GM23338 (cell line): ENCODE measurements around the gene CYP19A1. TPM values are rescaled to one million over a fixed set of nuclear protein-coding genes. Genes with fewer than 3 reads are reported as not detected.

ENCODE experiments used
- ATAC-seq: fragments of 200-7000 bp; cut with Tn5 transposase; 3 replicates; pipeline ENCODE4 v1.9.1; 2020
- DNase-seq: peaks from one replicate; pipeline ENCODE4 v3.0.0-alpha.2; 2015; ENCODE audit warnings: low spot score
- H2AFZ ChIP-seq: fragments of 200-600 bp; sonication (generic); 2 replicates; pipeline ENCODE4 v1.8.0; 2016; ENCODE audit warnings: antibody characterized with exemption, mild to moderate bottlenecking, moderate library complexity
- H3F3A ChIP-seq: fragments of 200-600 bp; sonication (generic); replicated peaks from 2 replicates; pipeline ENCODE4 v1.8.0; 2017; ENCODE audit warnings: antibody characterized with exemption, mixed run types, low read depth
- H3K27ac ChIP-seq: fragments of 200-600 bp; sonication (generic); 2 replicates; pipeline ENCODE4 v1.6.1; 2016; ENCODE audit warnings: low read depth
- H3K27me3 ChIP-seq: fragments of 200-600 bp; sonication (generic); 2 replicates; pipeline ENCODE4 v1.8.0; 2016; ENCODE audit warnings: mild to moderate bottlenecking, mixed run types, moderate library complexity; ENCODE audit not compliant: insufficient read depth
- H3K36me3 ChIP-seq: fragments of 200-600 bp; sonication (generic); 2 replicates; pipeline ENCODE4 v1.8.0; 2016; ENCODE audit warnings: mild to moderate bottlenecking; ENCODE audit not compliant: insufficient read depth
- H3K4me1 ChIP-seq: fragments of 200-600 bp; sonication (generic); 2 replicates; pipeline ENCODE4 v1.8.0; 2016; ENCODE audit warnings: mild to moderate bottlenecking, moderate library complexity; ENCODE audit not compliant: insufficient read depth
- H3K4me2 ChIP-seq: fragments of 200-600 bp; sonication (generic); 2 replicates; pipeline ENCODE4 v1.7.1; 2017; ENCODE audit warnings: mixed run types
- H3K4me3 ChIP-seq: fragments of 200-600 bp; sonication (generic); 2 replicates; pipeline ENCODE4 v1.6.1; 2016; ENCODE audit warnings: mixed run types
- H3K79me2 ChIP-seq: fragments of 200-600 bp; sonication (generic); replicated peaks from 2 replicates; pipeline ENCODE4 v1.8.0; 2017; ENCODE audit warnings: mild to moderate bottlenecking; ENCODE audit not compliant: insufficient read depth
- H3K9me2 ChIP-seq: fragments of 200-600 bp; sonication (generic); 2 replicates; pipeline ENCODE4 v1.8.0; 2017; ENCODE audit not compliant: insufficient read depth
- H4K20me1 ChIP-seq: fragments of 200-600 bp; sonication (generic); replicated peaks from 2 replicates; pipeline ENCODE4 v1.8.0; 2017; ENCODE audit warnings: mild to moderate bottlenecking; ENCODE audit not compliant: insufficient read depth
- H3K27ac Mint-ChIP-seq: 2 replicates; pipeline ENCODE4 v1.8.0; 2020; ENCODE audit warnings: inconsistent platforms, mild to moderate bottlenecking, moderate library complexity, mixed read lengths
- H3K27me3 Mint-ChIP-seq: 3 replicates; pipeline ENCODE4 v1.8.0; 2022; ENCODE audit warnings: low read depth, mild to moderate bottlenecking, moderate library complexity, mixed read lengths, inconsistent platforms; ENCODE audit not compliant: insufficient read depth, poor library complexity
- H3K36me3 Mint-ChIP-seq: 3 replicates; pipeline ENCODE4 v1.8.0; 2021; ENCODE audit warnings: low read depth, mild to moderate bottlenecking, inconsistent platforms, moderate library complexity, mixed read lengths
- H3K4me1 Mint-ChIP-seq: 3 replicates; pipeline ENCODE4 v1.8.0; 2020; ENCODE audit warnings: mild to moderate bottlenecking, inconsistent platforms, mixed read lengths
- H3K4me3 Mint-ChIP-seq: 3 replicates; pipeline ENCODE4 v1.8.0; 2021; ENCODE audit warnings: moderate library complexity, mild to moderate bottlenecking, inconsistent platforms, mixed read lengths
- H3K9me3 Mint-ChIP-seq: 3 replicates; pipeline ENCODE4 v1.8.0; 2020; ENCODE audit warnings: moderate library complexity, mild to moderate bottlenecking, inconsistent platforms, mixed read lengths
- ETS1 ChIP-seq: IDR thresholded peaks from 2 replicates; pipeline ENCODE4 v1.6.1; 2016; ENCODE audit warnings: antibody characterized with exemption
- EZH2phosphoT487 ChIP-seq: fragments of 200-600 bp; sonication (generic); IDR thresholded peaks from one replicate; pipeline ENCODE4 v1.8.1; 2018; ENCODE audit warnings: antibody characterized with exemption; ENCODE audit not compliant: unreplicated experiment
- NANOG ChIP-seq: IDR thresholded peaks from 2 replicates; pipeline ENCODE4 v1.6.1; 2016; ENCODE audit warnings: antibody characterized with exemption, borderline replicate concordance
- POLR2AphosphoS5 ChIP-seq: IDR thresholded peaks from 2 replicates; pipeline ENCODE4 v1.6.1; 2016; ENCODE audit warnings: antibody characterized with exemption, low read depth
- STAT1 ChIP-seq: IDR thresholded peaks from one replicate; pipeline ENCODE4 v1.6.1; 2016; ENCODE audit warnings: antibody characterized with exemption; ENCODE audit not compliant: unreplicated experiment
- ZNF462 ChIP-seq: fragments of 250-450 bp; sonication (Bioruptor Pico); IDR thresholded peaks from 2 replicates; pipeline ENCODE4 v1.5.0; 2020; ENCODE audit warnings: mild to moderate bottlenecking, moderate library complexity
- polyA plus RNA-seq: library from polyadenylated mRNA; unstranded; fragments of >200 nt; fragmentation: Nextera tagmentation; extraction: Ambion mirVana; gene quantifications from 2 replicates; pipeline ENCODE4 v1.2.1, GENCODE V29; 2016
- total RNA-seq: library from RNA; depleted of rRNA; stranded (reverse); fragments of >200 nt; shearing (Covaris generic); gene quantifications from 2 replicates; pipeline ENCODE4 v1.2.3, GENCODE V29; 2014
- TF ChIP-seq, protein P1 (sequence below): IDR thresholded peaks from one replicate; pipeline ENCODE4 v1.6.1; 2018; ENCODE audit warnings: antibody characterized with exemption; ENCODE audit not compliant: unreplicated experiment

The CYP19A1 gene
- total and polyA plus RNA-seq, 2 experiments from 2014 or later, result 0.42 TPM; not detected in 1

DNA sequence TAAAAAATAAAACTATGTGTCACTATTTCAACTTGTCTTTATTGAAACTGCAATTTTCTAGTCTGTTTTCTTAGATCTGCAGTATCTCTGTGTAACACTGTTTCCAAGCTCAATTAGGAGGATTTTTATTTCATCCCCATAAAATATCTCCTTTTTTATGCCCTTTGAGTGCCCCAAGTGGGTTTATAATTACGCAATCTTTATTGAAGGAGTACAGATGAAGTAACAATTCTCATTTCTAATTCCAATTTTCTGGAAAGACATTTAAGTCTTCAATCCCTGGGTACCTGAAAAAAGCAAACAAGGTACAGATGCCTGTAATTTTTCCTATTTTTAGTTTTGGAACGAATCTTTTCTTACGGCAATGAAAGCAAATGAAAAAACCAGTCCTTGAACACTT lies 61.3 kb downstream of the CYP19A1 start (continued):
- TF ChIP-seq ZNF462 (CRISPR knock-in tag) (no peak), POLR2AphosphoS5 (no peak), EZH2phosphoT487 (no peak), STAT1 (no peak), ETS1 (no peak), NANOG (no peak)

GRCh38 chr15:51274956-51275355 lies 63.4 kb downstream of the CYP19A1 start:
- ATAC-seq (no peak), DNase-seq (no peak)
- H3K4me1 ChIP-seq, result no peaks in the 10 kb centered on the region
- H3F3A ChIP-seq, result no peaks in the 10 kb centered on the region
- H3K27me3 ChIP-seq, result no peaks in the 10 kb centered on the region
- no peaks in the 10 kb centered on the region for H3K9me3 Mint-ChIP-seq
- H3K9me2 ChIP-seq, result no peaks in the 10 kb centered on the region
- no peak overlapping the region for H3K27ac Mint-ChIP-seq
- H3K79me2 ChIP-seq, result no peaks in the 10 kb centered on the region
- no peak overlapping the region for H3K27ac ChIP-seq
- no peaks in the 10 kb centered on the region for H3K4me1 Mint-ChIP-seq
- H4K20me1 ChIP-seq, result no peaks in the 10 kb centered on the region
- H3K4me2 ChIP-seq, result no peak overlapping the region
- H3K4me3 Mint-ChIP-seq, result no peak overlapping the region
- no peaks in the 10 kb centered on the region for H3K36me3 ChIP-seq
- H2AFZ ChIP-seq, result no peak overlapping the region
- no peak overlapping the region for H3K4me3 ChIP-seq
- H3K27me3 Mint-ChIP-seq, result peaks cover 3% of the 10 kb centered on the region
- no peaks in the 10 kb centered on the region for H3K36me3 Mint-ChIP-seq
- TF ChIP-seq, protein P1, sequence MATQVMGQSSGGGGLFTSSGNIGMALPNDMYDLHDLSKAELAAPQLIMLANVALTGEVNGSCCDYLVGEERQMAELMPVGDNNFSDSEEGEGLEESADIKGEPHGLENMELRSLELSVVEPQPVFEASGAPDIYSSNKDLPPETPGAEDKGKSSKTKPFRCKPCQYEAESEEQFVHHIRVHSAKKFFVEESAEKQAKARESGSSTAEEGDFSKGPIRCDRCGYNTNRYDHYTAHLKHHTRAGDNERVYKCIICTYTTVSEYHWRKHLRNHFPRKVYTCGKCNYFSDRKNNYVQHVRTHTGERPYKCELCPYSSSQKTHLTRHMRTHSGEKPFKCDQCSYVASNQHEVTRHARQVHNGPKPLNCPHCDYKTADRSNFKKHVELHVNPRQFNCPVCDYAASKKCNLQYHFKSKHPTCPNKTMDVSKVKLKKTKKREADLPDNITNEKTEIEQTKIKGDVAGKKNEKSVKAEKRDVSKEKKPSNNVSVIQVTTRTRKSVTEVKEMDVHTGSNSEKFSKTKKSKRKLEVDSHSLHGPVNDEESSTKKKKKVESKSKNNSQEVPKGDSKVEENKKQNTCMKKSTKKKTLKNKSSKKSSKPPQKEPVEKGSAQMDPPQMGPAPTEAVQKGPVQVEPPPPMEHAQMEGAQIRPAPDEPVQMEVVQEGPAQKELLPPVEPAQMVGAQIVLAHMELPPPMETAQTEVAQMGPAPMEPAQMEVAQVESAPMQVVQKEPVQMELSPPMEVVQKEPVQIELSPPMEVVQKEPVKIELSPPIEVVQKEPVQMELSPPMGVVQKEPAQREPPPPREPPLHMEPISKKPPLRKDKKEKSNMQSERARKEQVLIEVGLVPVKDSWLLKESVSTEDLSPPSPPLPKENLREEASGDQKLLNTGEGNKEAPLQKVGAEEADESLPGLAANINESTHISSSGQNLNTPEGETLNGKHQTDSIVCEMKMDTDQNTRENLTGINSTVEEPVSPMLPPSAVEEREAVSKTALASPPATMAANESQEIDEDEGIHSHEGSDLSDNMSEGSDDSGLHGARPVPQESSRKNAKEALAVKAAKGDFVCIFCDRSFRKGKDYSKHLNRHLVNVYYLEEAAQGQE, result no peak
